Fibroblast of lung (primary cell): Measurements from ENCODE around the gene SFXN3. TPM values are rescaled to one million over a fixed set of nuclear protein-coding genes. Genes with fewer than 3 reads are reported as not detected.

Source experiments
- DNase-seq, 2 donors: peaks; one replicate each; pipeline versions ENCODE4 v3.0.0 to v3.0.0-alpha.2; 2010; ENCODE audit warnings: low read depth in 2 of 2
- H2AFZ ChIP-seq: 2 replicates; pipeline ENCODE4 v1.5.1; 2012; ENCODE audit warnings: low read length, control low read depth, inconsistent platforms
- H3K27ac ChIP-seq: 2 replicates; pipeline ENCODE4 v1.5.1; 2011; ENCODE audit warnings: low read length, control low read depth; ENCODE audit not compliant: insufficient read depth
- H3K27me3 ChIP-seq: 2 replicates; pipeline ENCODE4 v1.5.1; 2011; ENCODE audit warnings: mild to moderate bottlenecking, low read length; ENCODE audit not compliant: control insufficient read depth, insufficient read depth
- H3K36me3 ChIP-seq: 2 replicates; pipeline ENCODE4 v1.5.1; 2011; ENCODE audit warnings: low read length; ENCODE audit not compliant: control insufficient read depth, insufficient read depth
- H3K4me1 ChIP-seq: 2 replicates; pipeline ENCODE4 v1.5.1; 2011; ENCODE audit warnings: low read length; ENCODE audit not compliant: control insufficient read depth, insufficient read depth; ENCODE audit errors: extremely low read depth
- H3K4me2 ChIP-seq: 2 replicates; pipeline ENCODE4 v1.5.1; 2011; ENCODE audit warnings: low read length, control low read depth; ENCODE audit not compliant: insufficient read depth; ENCODE audit errors: extremely low read depth
- H3K4me3 ChIP-seq, 4 experiments: fragments of 200-600 bp in 1 of 4; sonication (generic) in 1 of 4; replicated peaks in 1 of 4; 2 replicates each; pipeline ENCODE4 v1.5.1; 2011 to 2016; ENCODE audit warnings: low read length in 4 of 4, low read depth in 3 of 4, mild to moderate bottlenecking in 3 of 4, control low read depth in 2 of 4, inconsistent platforms in 1 of 4, mixed read lengths in 1 of 4; ENCODE audit not compliant: insufficient read depth in 1 of 4; ENCODE audit errors: control extremely low read depth in 1 of 4
- H3K79me2 ChIP-seq: 2 replicates; pipeline ENCODE4 v1.5.1; 2012; ENCODE audit warnings: mild to moderate bottlenecking, low read length, inconsistent platforms; ENCODE audit not compliant: control insufficient read depth, insufficient read depth
- H3K9ac ChIP-seq: 2 replicates; pipeline ENCODE4 v1.5.1; 2011; ENCODE audit warnings: mild to moderate bottlenecking, low read length, control low read depth; ENCODE audit not compliant: insufficient read depth
- H3K9me3 ChIP-seq: 2 replicates; pipeline ENCODE4 v1.5.1; 2012; ENCODE audit warnings: low read depth, low read length; ENCODE audit not compliant: control insufficient read depth, insufficient read depth
- H4K20me1 ChIP-seq: 2 replicates; pipeline ENCODE4 v1.5.1; 2011; ENCODE audit warnings: low read length; ENCODE audit not compliant: control insufficient read depth, insufficient read depth; ENCODE audit errors: extremely low read depth
- CTCF ChIP-seq, 2 donors: IDR thresholded peaks in 1 of 2; conservative IDR thresholded peaks in 1 of 2; 1 replicate in 1 of 2; 2 replicates in 1 of 2; pipeline ENCODE4 v1.5.1; 2011 to 2012; ENCODE audit warnings: low read length in 2 of 2, control low read depth in 1 of 2, inconsistent platforms in 1 of 2, low read depth in 1 of 2, mild to moderate bottlenecking in 1 of 2
- EZH2 ChIP-seq: IDR thresholded peaks from 2 replicates; pipeline ENCODE4 v1.5.1; 2012; ENCODE audit warnings: low read length, control low read depth, mild to moderate bottlenecking; ENCODE audit errors: missing control alignments
- polyA plus RNA-seq, 2 donors: library from polyadenylated mRNA; depleted of rRNA in 1 of 2; stranded (reverse) in 1 of 2; unstranded in 1 of 2; fragments of >200 nt; gene quantifications; 2 replicates each; pipeline ENCODE4 v1.2.1, GENCODE V29; 2011 to 2012; ENCODE audit warnings: missing spikeins in 1 of 2
- total RNA-seq: library from RNA; depleted of rRNA; stranded (reverse); fragments of >200 nt; gene quantifications from 2 replicates; pipeline ENCODE4 v1.2.1, GENCODE V29; 2014

The SFXN3 gene
- total and polyA plus RNA-seq, 2 donors (not counting 1 experiment from before 2014, with no cell fraction given) = 55.0 to 79.3 TPM

GRCh38 chr10:101019440-101019703, 11.7 kb upstream of the SFXN3 start:
- no peaks in the 10 kb centered on the region for H4K20me1 ChIP-seq
- H3K36me3 ChIP-seq = no peaks in the 10 kb centered on the region
- no peak overlapping the region for H3K9ac ChIP-seq
- no peak overlapping the region for H3K4me3 ChIP-seq
- H3K79me2 ChIP-seq = no peaks in the 10 kb centered on the region
- no peak overlapping the region for H3K4me2 ChIP-seq
- TF ChIP-seq CTCF (conservative IDR thresholded peaks at IDR 0.05 in 1 of 2, IDR thresholded peaks at IDR 0.05 in 1 of 2; ENCODE audit: low read depth in 1 of 2, low read length in 2 of 2) = no peak
- no peak for TF ChIP-seq EZH2
- H3K27ac ChIP-seq = no peak overlapping the region
- H3K9me3 ChIP-seq = no peaks in the 10 kb centered on the region
- no peak for DNase-seq
- H3K4me1 ChIP-seq = peaks cover 14% of the 10 kb centered on the region
- no peaks in the 10 kb centered on the region for H3K27me3 ChIP-seq
- no peak overlapping the region for H2AFZ ChIP-seq

- no peak overlapping the region for H2AFZ ChIP-seq
- H3K27ac ChIP-seq = no peak overlapping the region
- H3K79me2 ChIP-seq = no peaks in the 10 kb centered on the region
- no peak for DNase-seq
- no peaks in the 10 kb centered on the region for H3K36me3 ChIP-seq
- H3K9me3 ChIP-seq = no peaks in the 10 kb centered on the region
- no peaks in the 10 kb centered on the region for H4K20me1 ChIP-seq
- H3K27me3 ChIP-seq = no peaks in the 10 kb centered on the region
- H3K4me1 ChIP-seq = peaks cover 6% of the 10 kb centered on the region
- TF ChIP-seq CTCF (conservative IDR thresholded peaks at IDR 0.05 in 1 of 2, IDR thresholded peaks at IDR 0.05 in 1 of 2; ENCODE audit: low read depth in 1 of 2, low read length in 2 of 2) (no peak), EZH2 (no peak)
- no peak overlapping the region for H3K4me3 ChIP-seq
- no peak overlapping the region for H3K9ac ChIP-seq
- H3K4me2 ChIP-seq = no peak overlapping the region
Measured at GRCh38 chr10:101020427-101021075, 10.5 kb upstream of the SFXN3 start.

GRCh38 chr10:101021239-101021638, 9.8 kb upstream of the SFXN3 start:
- H3K4me2 ChIP-seq = no peak overlapping the region
- H3K4me3 ChIP-seq = no peak overlapping the region
- no peak overlapping the region for H2AFZ ChIP-seq
- H3K9me3 ChIP-seq = no peaks in the 10 kb centered on the region
- TF ChIP-seq CTCF (conservative IDR thresholded peaks at IDR 0.05 in 1 of 2, IDR thresholded peaks at IDR 0.05 in 1 of 2; ENCODE audit: low read depth in 1 of 2, low read length in 2 of 2) (no peak), EZH2 (no peak)
- H3K36me3 ChIP-seq = no peaks in the 10 kb centered on the region
- H3K27ac ChIP-seq = no peak overlapping the region
- H3K9ac ChIP-seq = no peak overlapping the region
- peaks cover 6% of the 10 kb centered on the region for H3K4me1 ChIP-seq
- H3K79me2 ChIP-seq = no peaks in the 10 kb centered on the region
- H4K20me1 ChIP-seq = no peaks in the 10 kb centered on the region
- DNase-seq = no peak
- no peaks in the 10 kb centered on the region for H3K27me3 ChIP-seq
